Measurements from ENCODE around the gene CD300LB.
A peak's percentile ranks its signal among the peaks of the same experiment; 100 is the strongest.
"Not testable (repeated sequence)": the region's sequence is repeated elsewhere in the genome, so short reads cannot be mapped to it uniquely, and the experiment has no call there.

CD300LB gene

GRCh38 chr17:74516561-74517328, 14.5 kb downstream of the CD300LB start:
- no peak overlapping the region for H3K27ac Mint-ChIP-seq
- no peak for DNase-seq
- no peak for ATAC-seq (replicated peaks)
- peaks cover 12% of the 10 kb centered on the region for H3K36me3 Mint-ChIP-seq (ENCODE audit: insufficient read depth)
- peaks cover 10 to 13% of the 10 kb centered on the region in 2 donors for H3K9me3 Mint-ChIP-seq
- H3K4me3 Mint-ChIP-seq: no peak overlapping the region
- peaks cover 16 to 53% of the 10 kb centered on the region in 2 donors for H3K27me3 Mint-ChIP-seq
- H3K4me1 Mint-ChIP-seq (ENCODE audit: low read depth in 2 of 2): peaks cover 13 to 21% of the 10 kb centered on the region in 2 donors

- no peak for ATAC-seq (replicated peaks)
- Mint-ChIP-seq H3K27ac (no peak overlapping the region), H3K4me1 (ENCODE audit: low read depth in 2 of 2) (peaks cover 8 to 15% of the 10 kb centered on the region in 2 donors), H3K27me3 (peaks cover 16 to 53% of the 10 kb centered on the region in 2 donors), H3K4me3 (no peak overlapping the region), H3K36me3 (ENCODE audit: insufficient read depth) (peaks cover 12% of the 10 kb centered on the region), H3K9me3 (peaks cover 10 to 13% of the 10 kb centered on the region in 2 donors)
- DNase-seq: no peak
Observed at GRCh38 chr17:74515941-74516340, 15.3 kb downstream of the CD300LB start.

GRCh38 chr17:74514632-74515334, 16.5 kb downstream of the CD300LB start:
- ATAC-seq (replicated peaks) (peak; percentile 44), DNase-seq (peak in 1 of 3 experiments; percentile 21)
- H3K27ac Mint-ChIP-seq: peak overlapping the region; percentile 91 to 96
- peaks cover 12% of the 10 kb centered on the region for H3K36me3 Mint-ChIP-seq (ENCODE audit: insufficient read depth)
- H3K4me1 Mint-ChIP-seq (ENCODE audit: low read depth in 2 of 2): peaks cover 8 to 12% of the 10 kb centered on the region in 2 donors
- H3K9me3 Mint-ChIP-seq: peaks cover 10 to 13% of the 10 kb centered on the region in 2 donors
- peak overlapping the region; percentile 45 to 52 for H3K4me3 Mint-ChIP-seq
- peaks cover 16 to 48% of the 10 kb centered on the region in 2 donors for H3K27me3 Mint-ChIP-seq

GRCh38 chr17:74513987-74514631, 17.2 kb downstream of the CD300LB start:
- Mint-ChIP-seq H3K9me3 (peaks cover 10 to 13% of the 10 kb centered on the region in 2 donors), H3K36me3 (ENCODE audit: insufficient read depth) (peaks cover 12% of the 10 kb centered on the region), H3K27ac (peak overlapping the region; percentile 91 to 96), H3K27me3 (peaks cover 16 to 48% of the 10 kb centered on the region in 2 donors), H3K4me1 (ENCODE audit: low read depth in 2 of 2) (peaks cover 8 to 12% of the 10 kb centered on the region in 2 donors), H3K4me3 (peak overlapping the region; percentile 45 to 52)
- peak; percentile 54 for ATAC-seq (replicated peaks)
- peak; percentile 7 to 56 (median 37) for DNase-seq

- Mint-ChIP-seq H3K4me3 (no peak overlapping the region), H3K9me3 (peaks cover 8 to 13% of the 10 kb centered on the region in 2 donors), H3K27me3 (peaks cover 16 to 48% of the 10 kb centered on the region in 2 donors), H3K27ac (no peak overlapping the region), H3K4me1 (ENCODE audit: low read depth in 2 of 2) (peaks cover 8 to 12% of the 10 kb centered on the region in 2 donors), H3K36me3 (ENCODE audit: insufficient read depth) (peaks cover 12% of the 10 kb centered on the region)
- no peak for DNase-seq
- peak; percentile 43 for ATAC-seq (replicated peaks)
Observed at GRCh38 chr17:74512624-74513091, 18.6 kb downstream of the CD300LB start.

- H3K27me3 Mint-ChIP-seq: peaks cover 16 to 44% of the 10 kb centered on the region in 2 donors
- H3K4me3 Mint-ChIP-seq: no peak overlapping the region
- ATAC-seq (replicated peaks): no peak
- H3K9me3 Mint-ChIP-seq: peaks cover 8 to 13% of the 10 kb centered on the region in 2 donors
- peaks cover 12% of the 10 kb centered on the region for H3K36me3 Mint-ChIP-seq (ENCODE audit: insufficient read depth)
- DNase-seq: no peak
- peaks cover 8 to 12% of the 10 kb centered on the region in 2 donors for H3K4me1 Mint-ChIP-seq (ENCODE audit: low read depth in 2 of 2)
- no peak overlapping the region for H3K27ac Mint-ChIP-seq
Observed at GRCh38 chr17:74512036-74512435, 19.2 kb downstream of the CD300LB start.

- no peak for ATAC-seq (replicated peaks)
- no peaks in the 10 kb centered on the region for H3K9me3 Mint-ChIP-seq
- no peak overlapping the region for H3K4me3 Mint-ChIP-seq
- DNase-seq: no peak
- H3K27ac Mint-ChIP-seq: no peak overlapping the region
- peaks cover 16 to 22% of the 10 kb centered on the region in 2 donors for H3K27me3 Mint-ChIP-seq
- no peaks in the 10 kb centered on the region for H3K36me3 Mint-ChIP-seq (ENCODE audit: insufficient read depth)
- H3K4me1 Mint-ChIP-seq (ENCODE audit: low read depth in 2 of 2): no peaks in the 10 kb centered on the region
Observed at GRCh38 chr17:74508156-74508555, 23.1 kb downstream of the CD300LB start.

GRCh38 chr17:74503949-74504348, 27.3 kb downstream of the CD300LB start:
- H3K27me3 Mint-ChIP-seq; H3K9me3 Mint-ChIP-seq; H3K4me3 Mint-ChIP-seq; H3K27ac Mint-ChIP-seq; ATAC-seq (replicated peaks); H3K36me3 Mint-ChIP-seq (ENCODE audit: insufficient read depth); H3K4me1 Mint-ChIP-seq (ENCODE audit: low read depth in 2 of 2); DNase-seq: not testable (repeated sequence)

GRCh38 chr17:74502861-74503260, 28.4 kb downstream of the CD300LB start:
- Mint-ChIP-seq H3K27me3 (no peaks in the 10 kb centered on the region), H3K4me1 (ENCODE audit: low read depth in 2 of 2) (no peaks in the 10 kb centered on the region), H3K36me3 (ENCODE audit: insufficient read depth) (no peaks in the 10 kb centered on the region), H3K4me3 (no peak overlapping the region), H3K9me3 (no peaks in the 10 kb centered on the region), H3K27ac (no peak overlapping the region)
- ATAC-seq (replicated peaks): no peak
- DNase-seq: no peak

GRCh38 chr17:74499992-74500391, 31.3 kb downstream of the CD300LB start:
- Mint-ChIP-seq H3K36me3 (ENCODE audit: insufficient read depth) (no peaks in the 10 kb centered on the region), H3K9me3 (no peaks in the 10 kb centered on the region), H3K27me3 (peaks cover 5 to 8% of the 10 kb centered on the region in 2 donors), H3K4me1 (ENCODE audit: low read depth in 2 of 2) (no peaks in the 10 kb centered on the region), H3K27ac (no peak overlapping the region), H3K4me3 (no peak overlapping the region)
- ATAC-seq (replicated peaks) (no peak), DNase-seq (no peak)

GRCh38 chr17:74497471-74497870, 33.8 kb downstream of the CD300LB start:
- ATAC-seq (replicated peaks) (no peak), DNase-seq (no peak)
- Mint-ChIP-seq H3K27me3 (peaks cover 5 to 8% of the 10 kb centered on the region in 2 donors), H3K36me3 (ENCODE audit: insufficient read depth) (no peaks in the 10 kb centered on the region), H3K27ac (peak overlapping the region in 1 of 2 donors; percentile 10), H3K4me3 (no peak overlapping the region), H3K4me1 (ENCODE audit: low read depth in 2 of 2) (peaks cover 6 to 7% of the 10 kb centered on the region in 2 donors), H3K9me3 (no peaks in the 10 kb centered on the region)

- Mint-ChIP-seq H3K4me1 (ENCODE audit: low read depth in 2 of 2) (peaks cover 27 to 29% of the 10 kb centered on the region in 2 donors), H3K27me3 (peaks cover 5 to 8% of the 10 kb centered on the region in 2 donors), H3K9me3 (no peaks in the 10 kb centered on the region), H3K36me3 (ENCODE audit: insufficient read depth) (peaks cover 7% of the 10 kb centered on the region), H3K4me3 (peak overlapping the region in 1 of 2 donors; percentile 31), H3K27ac (peak overlapping the region in 1 of 2 donors; percentile 35)
- DNase-seq: peak; percentile 64 to 79 (median 67)
- peak; percentile 85 for ATAC-seq (replicated peaks)
Observed at GRCh38 chr17:74493331-74493833, 37.9 kb downstream of the CD300LB start.

GRCh38 chr17:74491626-74492025, 39.6 kb downstream of the CD300LB start:
- Mint-ChIP-seq H3K27me3 (no peaks in the 10 kb centered on the region), H3K27ac (peak overlapping the region; percentile 53 to 72), H3K36me3 (ENCODE audit: insufficient read depth) (peaks cover 7% of the 10 kb centered on the region), H3K9me3 (no peaks in the 10 kb centered on the region), H3K4me3 (no peak overlapping the region), H3K4me1 (ENCODE audit: low read depth in 2 of 2) (peaks cover 34% of the 10 kb centered on the region in 2 donors)
- ATAC-seq (replicated peaks) (peak; percentile 32), DNase-seq (no peak)

Measured in effector memory CD8-positive, alpha-beta T cell (primary cell).